HepG2 (cell line): ENCODE measurements around the gene PRKAG3. TPM values are rescaled to one million over a fixed set of nuclear protein-coding genes. Genes with fewer than 3 reads are reported as not detected.

Source experiments
- ATAC-seq: fragments of 200-7000 bp; cut with Tn5 transposase; 3 replicates; pipeline ENCODE4 v1.9.1; 2020; ENCODE audit warnings: mild to moderate bottlenecking, moderate library complexity
- BruUV-seq: library from RNA; stranded (reverse); fragments of 400-500 nt; replicated peaks from 2 replicates; lab custom pipeline; 2021; lab: Mats Ljungman, UMichigan
- CTCF ChIA-PET: fragments of 300-600 bp; formaldehyde crosslinking; extraction: SDS; loops from one replicate; lab custom pipeline; 2021; ENCODE audit warnings: low total read pairs, inconsistent platforms, low intra/inter-chr PET ratio; lab: Yijun Ruan, JAX
- POLR2A ChIA-PET: fragments of 350-600 bp; sonication (Branson Sonifier 250); formaldehyde crosslinking; loops from one replicate; lab custom pipeline; 2020; ENCODE audit warnings: antibody characterized with exemption, inconsistent platforms; lab: Yijun Ruan, JAX
- DNase-seq: peaks from one replicate; pipeline ENCODE4 v3.0.0-alpha.2; 2015; ENCODE audit warnings: low spot score
- FAIRE-seq: peaks from 3 replicates; lab custom pipeline; 2011; peaks lifted over from hg19 to GRCh38; lab: Jason Lieb, UNC
- H2AFZ ChIP-seq: one replicate; pipeline ENCODE4 v1.6.1; 2011; ENCODE audit warnings: low read length, inconsistent platforms
- H3K27ac ChIP-seq: fragments of 300-600 bp; 3 replicates; pipeline ENCODE4 v1.8.0; 2011; ENCODE audit warnings: mixed run types, mild to moderate bottlenecking, mixed read lengths, low read length, inconsistent platforms; ENCODE audit not compliant: insufficient read depth; ENCODE audit errors: extremely low read length
- H3K27me3 ChIP-seq, 2 experiments: fragments of 200-600 bp in 1 of 2; 2 replicates in 1 of 2; 3 replicates in 1 of 2; pipeline versions ENCODE4 v1.6.0 to v1.8.0; 2011; ENCODE audit warnings: low read length in 2 of 2, mild to moderate bottlenecking in 2 of 2, moderate library complexity in 2 of 2, inconsistent platforms in 1 of 2; ENCODE audit not compliant: insufficient read depth in 2 of 2, control insufficient read depth in 1 of 2
- H3K36me3 ChIP-seq, 2 experiments: fragments of 200-600 bp in 1 of 2; replicated peaks in 1 of 2; 2 replicates in 1 of 2; 3 replicates in 1 of 2; pipeline versions ENCODE4 v1.5.1 to v1.8.0; 2011; ENCODE audit warnings: low read length in 2 of 2, inconsistent platforms in 1 of 2; ENCODE audit not compliant: insufficient read depth in 2 of 2, control insufficient read depth in 1 of 2
- H3K4me1 ChIP-seq: 2 replicates; pipeline ENCODE4 v1.5.1; 2012; ENCODE audit warnings: low read length, inconsistent platforms; ENCODE audit not compliant: insufficient read depth
- H3K4me2 ChIP-seq: 2 replicates; pipeline ENCODE4 v1.6.0; 2011; ENCODE audit warnings: low read depth, low read length, inconsistent platforms
- H3K4me3 ChIP-seq, 3 experiments: fragments of 200-600 bp in 1 of 3; sonication (generic), shearing (Covaris generic) in 1 of 3; replicated peaks in 1 of 3; 2 replicates each; pipeline ENCODE4 v1.5.1; 2011 to 2016; ENCODE audit warnings: low read length in 3 of 3, inconsistent platforms in 2 of 3, low read depth in 2 of 3, mild to moderate bottlenecking in 2 of 3, control low read depth in 1 of 3, mixed read lengths in 1 of 3; ENCODE audit not compliant: insufficient read depth in 1 of 3
- H3K79me2 ChIP-seq: one replicate; pipeline ENCODE4 v1.6.1; 2011; ENCODE audit warnings: low read length, inconsistent platforms; ENCODE audit not compliant: insufficient read depth
- H3K9ac ChIP-seq: 2 replicates; pipeline ENCODE4 v1.6.0; 2011; ENCODE audit warnings: mild to moderate bottlenecking, low read depth, low read length, inconsistent platforms; ENCODE audit not compliant: insufficient read depth
- H3K9me3 ChIP-seq: 2 replicates; pipeline ENCODE4 v1.5.1; 2012; ENCODE audit warnings: mild to moderate bottlenecking, low read length
- H4K20me1 ChIP-seq: 2 replicates; pipeline ENCODE4 v1.6.0; 2011; ENCODE audit warnings: inconsistent platforms, mild to moderate bottlenecking, low read length, moderate library complexity; ENCODE audit not compliant: insufficient read depth
- AKAP8 ChIP-seq: sonication (generic); formaldehyde crosslinking; IDR thresholded peaks from 2 replicates; pipeline ENCODE4 v1.5.1; 2020; ENCODE audit warnings: mild to moderate bottlenecking, missing genetic modification reagents
- CCDC6 ChIP-seq: sonication (generic); formaldehyde crosslinking; IDR thresholded peaks from 2 replicates; pipeline ENCODE4 v1.8.1; 2022; ENCODE audit warnings: mild to moderate bottlenecking, missing genetic modification reagents, moderate library complexity
- CENPT ChIP-seq: sonication (generic); formaldehyde crosslinking; IDR thresholded peaks from 2 replicates; pipeline ENCODE4 v1.8.0; 2022; ENCODE audit warnings: low read depth, mild to moderate bottlenecking, moderate library complexity, missing genetic modification reagents
- IKZF4 ChIP-seq: sonication (generic); formaldehyde crosslinking; IDR thresholded peaks from 2 replicates; pipeline ENCODE4 v1.5.1; 2020; ENCODE audit warnings: borderline replicate concordance, mild to moderate bottlenecking, low read depth, missing genetic modification reagents; ENCODE audit errors: not compliant biosample characterization
- JUN ChIP-seq: sonication (generic); formaldehyde crosslinking; IDR thresholded peaks from 2 replicates; pipeline ENCODE4 v1.4.0; 2020; ENCODE audit warnings: mild to moderate bottlenecking, missing genetic modification reagents
- KLF16 ChIP-seq, 2 experiments: sonication (generic) in 1 of 2; formaldehyde crosslinking in 1 of 2; IDR thresholded peaks; 2 replicates each; pipeline versions ENCODE4 v1.6.1 to v1.8.0; 2016 to 2023; ENCODE audit warnings: missing genetic modification reagents in 2 of 2, missing compliant biosample characterization in 1 of 2
- MBD4 ChIP-seq: IDR thresholded peaks from 2 replicates; pipeline ENCODE4 v1.6.1; 2012; ENCODE audit warnings: low read length, inconsistent platforms, borderline replicate concordance
- NFIB ChIP-seq: sonication (generic); formaldehyde crosslinking; IDR thresholded peaks from 2 replicates; pipeline ENCODE4 v1.9.0; 2021; ENCODE audit warnings: missing genetic modification reagents, mild to moderate bottlenecking, borderline replicate concordance
- RAD21 ChIP-seq: fragments of 450-650 bp; formaldehyde crosslinking; IDR thresholded peaks from 2 replicates; pipeline ENCODE4 v1.5.0; 2020; ENCODE audit warnings: mild to moderate bottlenecking
- SATB2 ChIP-seq: sonication (generic); formaldehyde crosslinking; IDR thresholded peaks from 2 replicates; pipeline ENCODE4 v1.5.0; 2020; ENCODE audit warnings: missing genetic modification reagents
- WGBS: methylation state at CpG from one replicate; pipeline ENCODE4 v1.1.6; 2017; ENCODE audit warnings: low lambda C conversion rate; 5-methylcytosine and 5-hydroxymethylcytosine counted together
- in situ Hi-C: cut with HindIII; loops from 2 replicates; pipeline ENCODE4 v1.10.0; 2017; ENCODE audit warnings: low pct_unique_long_range_greater_than_20kb; ENCODE audit not compliant: extremely low pct_ligation_motif_present
- intact Hi-C: fragments of 100-400 bp; cut with micrococcal nuclease; formaldehyde crosslinking; loops from one replicate; pipeline ENCODE4 v1.10.0; 2022; ENCODE audit not compliant: unreplicated experiment
- polyA plus RNA-seq, 8 experiments: library from polyadenylated mRNA; depleted of rRNA in 3 of 8; stranded (reverse) in 7 of 8; unstranded in 1 of 8; fragments of >200 nt; fragmentation: Illumina TruSeq in 4 of 8; extraction: Trizol in 4 of 8; gene quantifications; 2 replicates each; pipeline versions ENCODE4 v1.2.1 to v1.2.3, GENCODE V29; 2011 to 2016; ENCODE audit warnings: low read depth in 4 of 8, missing spikeins in 1 of 8, mixed read lengths in 1 of 8; ENCODE audit not compliant: insufficient read depth in 1 of 8
- total RNA-seq, 5 experiments: library from RNA; depleted of rRNA; stranded (reverse); fragments of >200 nt; fragmentation: Illumina TruSeq; extraction: Trizol; gene quantifications; 2 replicates each; pipeline ENCODE4 v1.2.3, GENCODE V29; 2016; ENCODE audit warnings: low read depth in 1 of 5
- TF ChIP-seq, protein P1 (sequence below): sonication (generic); formaldehyde crosslinking; IDR thresholded peaks from 2 replicates; pipeline ENCODE4 v1.8.1; 2023; ENCODE audit warnings: mild to moderate bottlenecking, missing genetic modification reagents, borderline replicate concordance
- TF ChIP-seq, protein P2 (sequence below): fragments of 450-650 bp; IDR thresholded peaks from 2 replicates; pipeline ENCODE4 v1.6.1; 2017; ENCODE audit warnings: mild to moderate bottlenecking

Gene PRKAG3
- total and polyA plus RNA-seq, 2 of the 13 experiments (the other 11 are each of a cell fraction or from before 2014, with no cell fraction given), result not detected

GRCh38 chr2:218865999-218866398 is 34.4 kb upstream of the PRKAG3 start:
- ATAC-seq, result no peak
- in situ Hi-C loops, result no loop called here
- FAIRE-seq, result no peak
- H3K4me3 ChIP-seq, result no peak overlapping the region
- no peak overlapping the region for H3K4me2 ChIP-seq
- no peaks in the 10 kb centered on the region for H3K79me2 ChIP-seq
- H3K9me3 ChIP-seq, result no peaks in the 10 kb centered on the region
- no peaks in the 10 kb centered on the region for H3K36me3 ChIP-seq
- no TSS peak for BruUV-seq
- H3K27me3 ChIP-seq, result peaks cover 4 to 84% of the 10 kb centered on the region in 2 experiments; a peak in 4 of 5 replicates
- H3K4me1 ChIP-seq, result peaks cover 5% of the 10 kb centered on the region
- 11% methylated on average over 5 of the region's 6 CpGs for WGBS
- no peak overlapping the region for H2AFZ ChIP-seq
- H4K20me1 ChIP-seq, result no peaks in the 10 kb centered on the region; the same call in 1 of the 2 replicates
- CTCF ChIA-PET, result no interaction called here
- no peak overlapping the region for H3K27ac ChIP-seq
- intact Hi-C loops, result loop anchor here (10.0 kb wide), 2 partner anchors 89 to 119 kb away; partner anchors contain the start of genes CDK5R2 and FEV
- H3K9ac ChIP-seq, result no peak overlapping the region
- no peak for DNase-seq
- TF ChIP-seq, protein P1, sequence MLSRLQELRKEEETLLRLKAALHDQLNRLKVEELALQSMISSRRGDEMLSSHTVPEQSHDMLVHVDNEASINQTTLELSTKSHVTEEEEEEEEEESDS (CRISPR knock-in tag), result no peak
- TF ChIP-seq MBD4 (no peak), KLF16 (CRISPR knock-in tag; IDR thresholded peaks at IDR 0.05) (no peak), AKAP8 (CRISPR knock-in tag) (no peak), NFIB (CRISPR knock-in tag) (no peak)
- POLR2A ChIA-PET, result no interaction called here

DNA sequence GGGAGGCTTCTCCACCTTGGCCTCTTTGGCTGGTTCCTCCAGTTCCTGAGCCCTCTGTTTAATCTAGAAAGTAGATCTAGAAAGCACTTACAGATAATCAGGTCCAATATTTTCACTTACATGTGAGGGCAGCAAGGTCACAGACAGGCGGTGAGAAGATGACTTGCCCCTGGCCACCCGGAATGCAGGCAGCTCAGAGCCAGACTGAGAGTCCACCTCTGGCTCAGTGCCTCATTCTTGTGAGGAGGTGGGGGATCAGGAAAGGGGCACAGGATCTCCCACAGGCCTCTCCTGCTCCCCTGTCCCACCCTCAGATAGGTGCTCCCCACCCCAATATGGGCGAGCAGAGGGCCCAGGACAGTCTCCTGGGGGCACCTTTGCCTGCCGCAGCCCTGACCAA is 33.8 kb upstream of the PRKAG3 start:
- H2AFZ ChIP-seq, result no peak overlapping the region
- peaks cover 11% of the 10 kb centered on the region for H3K4me1 ChIP-seq
- no peak overlapping the region for H3K9ac ChIP-seq
- TF ChIP-seq, protein P2, sequence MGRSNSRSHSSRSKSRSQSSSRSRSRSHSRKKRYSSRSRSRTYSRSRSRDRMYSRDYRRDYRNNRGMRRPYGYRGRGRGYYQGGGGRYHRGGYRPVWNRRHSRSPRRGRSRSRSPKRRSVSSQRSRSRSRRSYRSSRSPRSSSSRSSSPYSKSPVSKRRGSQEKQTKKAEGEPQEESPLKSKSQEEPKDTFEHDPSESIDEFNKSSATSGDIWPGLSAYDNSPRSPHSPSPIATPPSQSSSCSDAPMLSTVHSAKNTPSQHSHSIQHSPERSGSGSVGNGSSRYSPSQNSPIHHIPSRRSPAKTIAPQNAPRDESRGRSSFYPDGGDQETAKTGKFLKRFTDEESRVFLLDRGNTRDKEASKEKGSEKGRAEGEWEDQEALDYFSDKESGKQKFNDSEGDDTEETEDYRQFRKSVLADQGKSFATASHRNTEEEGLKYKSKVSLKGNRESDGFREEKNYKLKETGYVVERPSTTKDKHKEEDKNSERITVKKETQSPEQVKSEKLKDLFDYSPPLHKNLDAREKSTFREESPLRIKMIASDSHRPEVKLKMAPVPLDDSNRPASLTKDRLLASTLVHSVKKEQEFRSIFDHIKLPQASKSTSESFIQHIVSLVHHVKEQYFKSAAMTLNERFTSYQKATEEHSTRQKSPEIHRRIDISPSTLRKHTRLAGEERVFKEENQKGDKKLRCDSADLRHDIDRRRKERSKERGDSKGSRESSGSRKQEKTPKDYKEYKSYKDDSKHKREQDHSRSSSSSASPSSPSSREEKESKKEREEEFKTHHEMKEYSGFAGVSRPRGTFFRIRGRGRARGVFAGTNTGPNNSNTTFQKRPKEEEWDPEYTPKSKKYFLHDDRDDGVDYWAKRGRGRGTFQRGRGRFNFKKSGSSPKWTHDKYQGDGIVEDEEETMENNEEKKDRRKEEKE, result no peak
- no peak for TF ChIP-seq RAD21
- TF ChIP-seq CCDC6 (CRISPR knock-in tag), result no peak
- no peak for TF ChIP-seq IKZF4 (CRISPR knock-in tag)
- TF ChIP-seq CENPT (CRISPR knock-in tag), result no peak
- no peak for TF ChIP-seq SATB2 (CRISPR knock-in tag)
- TF ChIP-seq JUN (CRISPR knock-in tag), result no peak
- 19% methylated on average over 4 of the region's 4 CpGs for WGBS
- no peak overlapping the region for H3K4me2 ChIP-seq
- intact Hi-C loops, result loop anchor here (10.0 kb wide), 2 partner anchors 89 to 119 kb away; partner anchors contain the start of genes CDK5R2 and FEV
- no peak overlapping the region for H3K27ac ChIP-seq
- no peaks in the 10 kb centered on the region for H3K36me3 ChIP-seq
- H3K9me3 ChIP-seq, result no peaks in the 10 kb centered on the region
- no peak overlapping the region for H3K4me3 ChIP-seq
- BruUV-seq, result no TSS peak
- in situ Hi-C loops, result no loop called here
- no peak for FAIRE-seq
- peaks cover 2 to 83% of the 10 kb centered on the region in 2 experiments; a peak in 4 of 5 replicates for H3K27me3 ChIP-seq
- H3K79me2 ChIP-seq, result no peaks in the 10 kb centered on the region
- CTCF ChIA-PET, result no interaction called here
- no peak for DNase-seq
- POLR2A ChIA-PET, result no interaction called here
- H4K20me1 ChIP-seq, result no peaks in the 10 kb centered on the region; the same call in 1 of the 2 replicates
- no peak for ATAC-seq
